GM23338 (cell line): ENCODE results near the gene CCIN. TPM values are rescaled to one million over a fixed set of nuclear protein-coding genes. Genes with fewer than 3 reads are reported as not detected.

ENCODE experiments used
- ATAC-seq: fragments of 200-7000 bp; cut with Tn5 transposase; 3 replicates; pipeline ENCODE4 v1.9.1; 2020
- DNase-seq: peaks from one replicate; pipeline ENCODE4 v3.0.0-alpha.2; 2015; ENCODE audit warnings: low spot score
- H2AFZ ChIP-seq: fragments of 200-600 bp; sonication (generic); 2 replicates; pipeline ENCODE4 v1.8.0; 2016; ENCODE audit warnings: antibody characterized with exemption, mild to moderate bottlenecking, moderate library complexity
- H3F3A ChIP-seq: fragments of 200-600 bp; sonication (generic); replicated peaks from 2 replicates; pipeline ENCODE4 v1.8.0; 2017; ENCODE audit warnings: antibody characterized with exemption, mixed run types, low read depth
- H3K27ac ChIP-seq: fragments of 200-600 bp; sonication (generic); 2 replicates; pipeline ENCODE4 v1.6.1; 2016; ENCODE audit warnings: low read depth
- H3K27me3 ChIP-seq: fragments of 200-600 bp; sonication (generic); 2 replicates; pipeline ENCODE4 v1.8.0; 2016; ENCODE audit warnings: mild to moderate bottlenecking, mixed run types, moderate library complexity; ENCODE audit not compliant: insufficient read depth
- H3K36me3 ChIP-seq: fragments of 200-600 bp; sonication (generic); 2 replicates; pipeline ENCODE4 v1.8.0; 2016; ENCODE audit warnings: mild to moderate bottlenecking; ENCODE audit not compliant: insufficient read depth
- H3K4me1 ChIP-seq: fragments of 200-600 bp; sonication (generic); 2 replicates; pipeline ENCODE4 v1.8.0; 2016; ENCODE audit warnings: mild to moderate bottlenecking, moderate library complexity; ENCODE audit not compliant: insufficient read depth
- H3K4me2 ChIP-seq: fragments of 200-600 bp; sonication (generic); 2 replicates; pipeline ENCODE4 v1.7.1; 2017; ENCODE audit warnings: mixed run types
- H3K4me3 ChIP-seq: fragments of 200-600 bp; sonication (generic); 2 replicates; pipeline ENCODE4 v1.6.1; 2016; ENCODE audit warnings: mixed run types
- H3K79me2 ChIP-seq: fragments of 200-600 bp; sonication (generic); replicated peaks from 2 replicates; pipeline ENCODE4 v1.8.0; 2017; ENCODE audit warnings: mild to moderate bottlenecking; ENCODE audit not compliant: insufficient read depth
- H3K9me2 ChIP-seq: fragments of 200-600 bp; sonication (generic); 2 replicates; pipeline ENCODE4 v1.8.0; 2017; ENCODE audit not compliant: insufficient read depth
- H4K20me1 ChIP-seq: fragments of 200-600 bp; sonication (generic); replicated peaks from 2 replicates; pipeline ENCODE4 v1.8.0; 2017; ENCODE audit warnings: mild to moderate bottlenecking; ENCODE audit not compliant: insufficient read depth
- H3K27ac Mint-ChIP-seq: 2 replicates; pipeline ENCODE4 v1.8.0; 2020; ENCODE audit warnings: inconsistent platforms, mild to moderate bottlenecking, moderate library complexity, mixed read lengths
- H3K27me3 Mint-ChIP-seq: 3 replicates; pipeline ENCODE4 v1.8.0; 2022; ENCODE audit warnings: low read depth, mild to moderate bottlenecking, moderate library complexity, mixed read lengths, inconsistent platforms; ENCODE audit not compliant: insufficient read depth, poor library complexity
- H3K36me3 Mint-ChIP-seq: 3 replicates; pipeline ENCODE4 v1.8.0; 2021; ENCODE audit warnings: low read depth, mild to moderate bottlenecking, inconsistent platforms, moderate library complexity, mixed read lengths
- H3K4me1 Mint-ChIP-seq: 3 replicates; pipeline ENCODE4 v1.8.0; 2020; ENCODE audit warnings: mild to moderate bottlenecking, inconsistent platforms, mixed read lengths
- H3K4me3 Mint-ChIP-seq: 3 replicates; pipeline ENCODE4 v1.8.0; 2021; ENCODE audit warnings: moderate library complexity, mild to moderate bottlenecking, inconsistent platforms, mixed read lengths
- H3K9me3 Mint-ChIP-seq: 3 replicates; pipeline ENCODE4 v1.8.0; 2020; ENCODE audit warnings: moderate library complexity, mild to moderate bottlenecking, inconsistent platforms, mixed read lengths
- CREB1 ChIP-seq: fragments of 250-450 bp; sonication (Bioruptor Pico); IDR thresholded peaks from 2 replicates; pipeline ENCODE4 v1.5.0; 2020; ENCODE audit warnings: low read depth, mild to moderate bottlenecking, moderate library complexity
- ETS1 ChIP-seq: IDR thresholded peaks from 2 replicates; pipeline ENCODE4 v1.6.1; 2016; ENCODE audit warnings: antibody characterized with exemption
- EZH2 ChIP-seq: fragments of 200-600 bp; sonication (generic); IDR thresholded peaks from one replicate; pipeline ENCODE4 v1.8.0; 2017; ENCODE audit warnings: antibody characterized with exemption, mild to moderate bottlenecking, low read depth; ENCODE audit not compliant: unreplicated experiment
- EZH2phosphoT487 ChIP-seq: fragments of 200-600 bp; sonication (generic); IDR thresholded peaks from one replicate; pipeline ENCODE4 v1.8.1; 2018; ENCODE audit warnings: antibody characterized with exemption; ENCODE audit not compliant: unreplicated experiment
- JUNB ChIP-seq: IDR thresholded peaks from one replicate; pipeline ENCODE4 v1.6.1; 2016; ENCODE audit warnings: antibody characterized with exemption; ENCODE audit not compliant: unreplicated experiment
- NANOG ChIP-seq: IDR thresholded peaks from 2 replicates; pipeline ENCODE4 v1.6.1; 2016; ENCODE audit warnings: antibody characterized with exemption, borderline replicate concordance
- POLR2AphosphoS5 ChIP-seq: IDR thresholded peaks from 2 replicates; pipeline ENCODE4 v1.6.1; 2016; ENCODE audit warnings: antibody characterized with exemption, low read depth
- ZNF331 ChIP-seq: fragments of 250-450 bp; sonication (Bioruptor Pico); IDR thresholded peaks from 2 replicates; pipeline ENCODE4 v1.5.0; 2020; ENCODE audit warnings: low read depth, mild to moderate bottlenecking, moderate library complexity
- polyA plus RNA-seq: library from polyadenylated mRNA; unstranded; fragments of >200 nt; fragmentation: Nextera tagmentation; extraction: Ambion mirVana; gene quantifications from 2 replicates; pipeline ENCODE4 v1.2.1, GENCODE V29; 2016
- total RNA-seq: library from RNA; depleted of rRNA; stranded (reverse); fragments of >200 nt; shearing (Covaris generic); gene quantifications from 2 replicates; pipeline ENCODE4 v1.2.3, GENCODE V29; 2014
- TF ChIP-seq, protein P1 (sequence below): IDR thresholded peaks from one replicate; pipeline ENCODE4 v1.6.1; 2018; ENCODE audit warnings: antibody characterized with exemption; ENCODE audit not compliant: unreplicated experiment
- TF ChIP-seq, protein P2 (sequence below), 2 experiments: fragments of 200-600 bp in 1 of 2; sonication (generic) in 1 of 2; conservative IDR thresholded peaks; 2 replicates each; pipeline versions ENCODE4 v1.5.1 to v1.6.1; 2016 to 2017; ENCODE audit warnings: antibody characterized with exemption in 2 of 2, low read depth in 2 of 2, mild to moderate bottlenecking in 2 of 2, moderate library complexity in 1 of 2
- TF ChIP-seq, protein P3 (sequence below): fragments of 250-450 bp; sonication (Bioruptor Pico); IDR thresholded peaks from 2 replicates; pipeline ENCODE4 v1.5.0; 2020; ENCODE audit warnings: mild to moderate bottlenecking, moderate library complexity

Gene CCIN
- total and polyA plus RNA-seq, 2 experiments from 2014 or later = 0.14 TPM; not detected in 1

- H3K36me3 Mint-ChIP-seq = no peaks in the 10 kb centered on the region
- peaks cover 5% of the 10 kb centered on the region for H3K4me1 Mint-ChIP-seq
- H3K27ac ChIP-seq = no peak overlapping the region
- H3K4me2 ChIP-seq = no peak overlapping the region
- no peak overlapping the region for H3K27ac Mint-ChIP-seq
- H3K9me3 Mint-ChIP-seq = no peaks in the 10 kb centered on the region
- H3K9me2 ChIP-seq = no peaks in the 10 kb centered on the region
- H4K20me1 ChIP-seq = no peaks in the 10 kb centered on the region
- H3K4me3 ChIP-seq = no peak overlapping the region
- no peak for ATAC-seq
- no peaks in the 10 kb centered on the region for H3K27me3 ChIP-seq
- H2AFZ ChIP-seq = no peak overlapping the region
- H3F3A ChIP-seq = no peaks in the 10 kb centered on the region
- H3K4me3 Mint-ChIP-seq = no peak overlapping the region
- no peak for TF ChIP-seq NANOG
- no peak for TF ChIP-seq JUNB
- no peak for TF ChIP-seq EZH2phosphoT487
- no peak for TF ChIP-seq POLR2AphosphoS5
- no peak for TF ChIP-seq EZH2
- TF ChIP-seq, protein P1, sequence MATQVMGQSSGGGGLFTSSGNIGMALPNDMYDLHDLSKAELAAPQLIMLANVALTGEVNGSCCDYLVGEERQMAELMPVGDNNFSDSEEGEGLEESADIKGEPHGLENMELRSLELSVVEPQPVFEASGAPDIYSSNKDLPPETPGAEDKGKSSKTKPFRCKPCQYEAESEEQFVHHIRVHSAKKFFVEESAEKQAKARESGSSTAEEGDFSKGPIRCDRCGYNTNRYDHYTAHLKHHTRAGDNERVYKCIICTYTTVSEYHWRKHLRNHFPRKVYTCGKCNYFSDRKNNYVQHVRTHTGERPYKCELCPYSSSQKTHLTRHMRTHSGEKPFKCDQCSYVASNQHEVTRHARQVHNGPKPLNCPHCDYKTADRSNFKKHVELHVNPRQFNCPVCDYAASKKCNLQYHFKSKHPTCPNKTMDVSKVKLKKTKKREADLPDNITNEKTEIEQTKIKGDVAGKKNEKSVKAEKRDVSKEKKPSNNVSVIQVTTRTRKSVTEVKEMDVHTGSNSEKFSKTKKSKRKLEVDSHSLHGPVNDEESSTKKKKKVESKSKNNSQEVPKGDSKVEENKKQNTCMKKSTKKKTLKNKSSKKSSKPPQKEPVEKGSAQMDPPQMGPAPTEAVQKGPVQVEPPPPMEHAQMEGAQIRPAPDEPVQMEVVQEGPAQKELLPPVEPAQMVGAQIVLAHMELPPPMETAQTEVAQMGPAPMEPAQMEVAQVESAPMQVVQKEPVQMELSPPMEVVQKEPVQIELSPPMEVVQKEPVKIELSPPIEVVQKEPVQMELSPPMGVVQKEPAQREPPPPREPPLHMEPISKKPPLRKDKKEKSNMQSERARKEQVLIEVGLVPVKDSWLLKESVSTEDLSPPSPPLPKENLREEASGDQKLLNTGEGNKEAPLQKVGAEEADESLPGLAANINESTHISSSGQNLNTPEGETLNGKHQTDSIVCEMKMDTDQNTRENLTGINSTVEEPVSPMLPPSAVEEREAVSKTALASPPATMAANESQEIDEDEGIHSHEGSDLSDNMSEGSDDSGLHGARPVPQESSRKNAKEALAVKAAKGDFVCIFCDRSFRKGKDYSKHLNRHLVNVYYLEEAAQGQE = no peak
- TF ChIP-seq ZNF331 (CRISPR knock-in tag) = no peak
- TF ChIP-seq, protein P2, sequence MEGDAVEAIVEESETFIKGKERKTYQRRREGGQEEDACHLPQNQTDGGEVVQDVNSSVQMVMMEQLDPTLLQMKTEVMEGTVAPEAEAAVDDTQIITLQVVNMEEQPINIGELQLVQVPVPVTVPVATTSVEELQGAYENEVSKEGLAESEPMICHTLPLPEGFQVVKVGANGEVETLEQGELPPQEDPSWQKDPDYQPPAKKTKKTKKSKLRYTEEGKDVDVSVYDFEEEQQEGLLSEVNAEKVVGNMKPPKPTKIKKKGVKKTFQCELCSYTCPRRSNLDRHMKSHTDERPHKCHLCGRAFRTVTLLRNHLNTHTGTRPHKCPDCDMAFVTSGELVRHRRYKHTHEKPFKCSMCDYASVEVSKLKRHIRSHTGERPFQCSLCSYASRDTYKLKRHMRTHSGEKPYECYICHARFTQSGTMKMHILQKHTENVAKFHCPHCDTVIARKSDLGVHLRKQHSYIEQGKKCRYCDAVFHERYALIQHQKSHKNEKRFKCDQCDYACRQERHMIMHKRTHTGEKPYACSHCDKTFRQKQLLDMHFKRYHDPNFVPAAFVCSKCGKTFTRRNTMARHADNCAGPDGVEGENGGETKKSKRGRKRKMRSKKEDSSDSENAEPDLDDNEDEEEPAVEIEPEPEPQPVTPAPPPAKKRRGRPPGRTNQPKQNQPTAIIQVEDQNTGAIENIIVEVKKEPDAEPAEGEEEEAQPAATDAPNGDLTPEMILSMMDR (conservative IDR thresholded peaks at IDR 0.05; ENCODE audit: low read depth in 2 of 2) = no peak
- TF ChIP-seq CREB1 (CRISPR knock-in tag) = no peak
- no peak for TF ChIP-seq ETS1
- TF ChIP-seq, protein P3, sequence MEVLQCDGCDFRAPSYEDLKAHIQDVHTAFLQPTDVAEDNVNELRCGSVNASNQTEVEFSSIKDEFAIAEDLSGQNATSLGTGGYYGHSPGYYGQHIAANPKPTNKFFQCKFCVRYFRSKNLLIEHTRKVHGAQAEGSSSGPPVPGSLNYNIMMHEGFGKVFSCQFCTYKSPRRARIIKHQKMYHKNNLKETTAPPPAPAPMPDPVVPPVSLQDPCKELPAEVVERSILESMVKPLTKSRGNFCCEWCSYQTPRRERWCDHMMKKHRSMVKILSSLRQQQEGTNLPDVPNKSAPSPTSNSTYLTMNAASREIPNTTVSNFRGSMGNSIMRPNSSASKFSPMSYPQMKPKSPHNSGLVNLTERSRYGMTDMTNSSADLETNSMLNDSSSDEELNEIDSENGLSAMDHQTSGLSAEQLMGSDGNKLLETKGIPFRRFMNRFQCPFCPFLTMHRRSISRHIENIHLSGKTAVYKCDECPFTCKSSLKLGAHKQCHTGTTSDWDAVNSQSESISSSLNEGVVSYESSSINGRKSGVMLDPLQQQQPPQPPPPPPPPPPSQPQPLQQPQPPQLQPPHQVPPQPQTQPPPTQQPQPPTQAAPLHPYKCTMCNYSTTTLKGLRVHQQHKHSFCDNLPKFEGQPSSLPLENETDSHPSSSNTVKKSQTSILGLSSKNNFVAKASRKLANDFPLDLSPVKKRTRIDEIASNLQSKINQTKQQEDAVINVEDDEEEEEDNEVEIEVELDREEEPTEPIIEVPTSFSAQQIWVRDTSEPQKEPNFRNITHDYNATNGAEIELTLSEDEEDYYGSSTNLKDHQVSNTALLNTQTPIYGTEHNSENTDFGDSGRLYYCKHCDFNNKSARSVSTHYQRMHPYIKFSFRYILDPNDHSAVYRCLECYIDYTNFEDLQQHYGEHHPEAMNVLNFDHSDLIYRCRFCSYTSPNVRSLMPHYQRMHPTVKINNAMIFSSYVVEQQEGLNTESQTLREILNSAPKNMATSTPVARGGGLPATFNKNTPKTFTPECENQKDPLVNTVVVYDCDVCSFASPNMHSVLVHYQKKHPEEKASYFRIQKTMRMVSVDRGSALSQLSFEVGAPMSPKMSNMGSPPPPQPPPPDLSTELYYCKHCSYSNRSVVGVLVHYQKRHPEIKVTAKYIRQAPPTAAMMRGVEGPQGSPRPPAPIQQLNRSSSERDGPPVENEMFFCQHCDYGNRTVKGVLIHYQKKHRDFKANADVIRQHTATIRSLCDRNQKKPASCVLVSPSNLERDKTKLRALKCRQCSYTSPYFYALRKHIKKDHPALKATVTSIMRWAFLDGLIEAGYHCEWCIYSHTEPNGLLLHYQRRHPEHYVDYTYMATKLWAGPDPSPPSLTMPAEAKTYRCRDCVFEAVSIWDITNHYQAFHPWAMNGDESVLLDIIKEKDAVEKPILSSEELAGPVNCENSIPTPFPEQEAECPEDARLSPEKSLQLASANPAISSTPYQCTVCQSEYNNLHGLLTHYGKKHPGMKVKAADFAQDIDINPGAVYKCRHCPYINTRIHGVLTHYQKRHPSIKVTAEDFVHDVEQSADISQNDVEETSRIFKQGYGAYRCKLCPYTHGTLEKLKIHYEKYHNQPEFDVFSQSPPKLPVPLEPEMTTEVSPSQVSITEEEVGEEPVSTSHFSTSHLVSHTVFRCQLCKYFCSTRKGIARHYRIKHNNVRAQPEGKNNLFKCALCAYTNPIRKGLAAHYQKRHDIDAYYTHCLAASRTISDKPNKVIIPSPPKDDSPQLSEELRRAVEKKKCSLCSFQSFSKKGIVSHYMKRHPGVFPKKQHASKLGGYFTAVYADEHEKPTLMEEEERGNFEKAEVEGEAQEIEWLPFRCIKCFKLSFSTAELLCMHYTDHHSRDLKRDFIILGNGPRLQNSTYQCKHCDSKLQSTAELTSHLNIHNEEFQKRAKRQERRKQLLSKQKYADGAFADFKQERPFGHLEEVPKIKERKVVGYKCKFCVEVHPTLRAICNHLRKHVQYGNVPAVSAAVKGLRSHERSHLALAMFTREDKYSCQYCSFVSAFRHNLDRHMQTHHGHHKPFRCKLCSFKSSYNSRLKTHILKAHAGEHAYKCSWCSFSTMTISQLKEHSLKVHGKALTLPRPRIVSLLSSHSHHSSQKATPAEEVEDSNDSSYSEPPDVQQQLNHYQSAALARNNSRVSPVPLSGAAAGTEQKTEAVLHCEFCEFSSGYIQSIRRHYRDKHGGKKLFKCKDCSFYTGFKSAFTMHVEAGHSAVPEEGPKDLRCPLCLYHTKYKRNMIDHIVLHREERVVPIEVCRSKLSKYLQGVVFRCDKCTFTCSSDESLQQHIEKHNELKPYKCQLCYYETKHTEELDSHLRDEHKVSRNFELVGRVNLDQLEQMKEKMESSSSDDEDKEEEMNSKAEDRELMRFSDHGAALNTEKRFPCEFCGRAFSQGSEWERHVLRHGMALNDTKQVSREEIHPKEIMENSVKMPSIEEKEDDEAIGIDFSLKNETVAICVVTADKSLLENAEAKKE = no peak
- peaks cover 2% of the 10 kb centered on the region for H3K27me3 Mint-ChIP-seq
- H3K4me1 ChIP-seq = 0 out of 2 replicates have a peak, but pooled peaks cover 3% of the 10 kb centered on the region
- no peak for DNase-seq
- no peaks in the 10 kb centered on the region for H3K36me3 ChIP-seq
- H3K79me2 ChIP-seq = no peaks in the 10 kb centered on the region
These were observed 49.7 kb upstream of the CCIN start for GRCh38 chr9:36119476-36119875.
